ENCODE results near the gene GALR2. TPM values are rescaled to one million over a fixed set of nuclear protein-coding genes. Genes with fewer than 3 reads are reported as not detected.
A peak's percentile ranks its signal among the peaks of the same experiment; 100 is the strongest.

The GALR2 gene
- total RNA-seq, 1 donor from 2014 or later: 0.36 TPM

- Histone ChIP-seq H3K27ac (ENCODE audit: low read depth, low read length) (no peak overlapping the region), H3K4me2 (ENCODE audit: low read length) (no peak overlapping the region), H4K20me1 (ENCODE audit: insufficient read depth, low read length) (peaks cover 48% of the 10 kb centered on the region), H3K9ac (ENCODE audit: low read length) (no peak overlapping the region), H3K4me3 (ENCODE audit: insufficient read depth, low read depth, low read length) (no peak overlapping the region), H3K79me2 (ENCODE audit: insufficient read depth, low read length) (peaks cover 25% of the 10 kb centered on the region), H3K36me3 (ENCODE audit: insufficient read depth, low read length) (peaks cover 52% of the 10 kb centered on the region), H3K9me3 (ENCODE audit: insufficient read depth, low read depth, low read length) (no peaks in the 10 kb centered on the region), H3K27me3 (ENCODE audit: insufficient read depth, low read length) (no peaks in the 10 kb centered on the region), H3K4me1 (ENCODE audit: insufficient read depth, low read length) (no peaks in the 10 kb centered on the region), H2AFZ (ENCODE audit: low read depth, low read length) (no peak overlapping the region)
- no peak for FAIRE-seq
- Mint-ChIP-seq H3K36me3 (ENCODE audit: low read depth, unreplicated experiment) (peaks cover 17% of the 10 kb centered on the region), H3K27me3 (ENCODE audit: low read depth, unreplicated experiment) (no peaks in the 10 kb centered on the region), H3K4me3 (ENCODE audit: unreplicated experiment) (no peak overlapping the region), H3K27ac (ENCODE audit: unreplicated experiment) (no peak overlapping the region), H3K4me1 (ENCODE audit: low read depth, unreplicated experiment) (no peaks in the 10 kb centered on the region), H3K9me3 (ENCODE audit: unreplicated experiment) (no peaks in the 10 kb centered on the region)
- TF ChIP-seq, protein P1, sequence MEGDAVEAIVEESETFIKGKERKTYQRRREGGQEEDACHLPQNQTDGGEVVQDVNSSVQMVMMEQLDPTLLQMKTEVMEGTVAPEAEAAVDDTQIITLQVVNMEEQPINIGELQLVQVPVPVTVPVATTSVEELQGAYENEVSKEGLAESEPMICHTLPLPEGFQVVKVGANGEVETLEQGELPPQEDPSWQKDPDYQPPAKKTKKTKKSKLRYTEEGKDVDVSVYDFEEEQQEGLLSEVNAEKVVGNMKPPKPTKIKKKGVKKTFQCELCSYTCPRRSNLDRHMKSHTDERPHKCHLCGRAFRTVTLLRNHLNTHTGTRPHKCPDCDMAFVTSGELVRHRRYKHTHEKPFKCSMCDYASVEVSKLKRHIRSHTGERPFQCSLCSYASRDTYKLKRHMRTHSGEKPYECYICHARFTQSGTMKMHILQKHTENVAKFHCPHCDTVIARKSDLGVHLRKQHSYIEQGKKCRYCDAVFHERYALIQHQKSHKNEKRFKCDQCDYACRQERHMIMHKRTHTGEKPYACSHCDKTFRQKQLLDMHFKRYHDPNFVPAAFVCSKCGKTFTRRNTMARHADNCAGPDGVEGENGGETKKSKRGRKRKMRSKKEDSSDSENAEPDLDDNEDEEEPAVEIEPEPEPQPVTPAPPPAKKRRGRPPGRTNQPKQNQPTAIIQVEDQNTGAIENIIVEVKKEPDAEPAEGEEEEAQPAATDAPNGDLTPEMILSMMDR (IDR thresholded peaks at IDR 0.05; ENCODE audit: insufficient read depth, low read depth, low read length): no peak
- DNase-seq (ENCODE audit: low read depth): no peak
These were observed 10.6 kb upstream of the GALR2 start for GRCh38 chr17:76063875-76064546.

DNA sequence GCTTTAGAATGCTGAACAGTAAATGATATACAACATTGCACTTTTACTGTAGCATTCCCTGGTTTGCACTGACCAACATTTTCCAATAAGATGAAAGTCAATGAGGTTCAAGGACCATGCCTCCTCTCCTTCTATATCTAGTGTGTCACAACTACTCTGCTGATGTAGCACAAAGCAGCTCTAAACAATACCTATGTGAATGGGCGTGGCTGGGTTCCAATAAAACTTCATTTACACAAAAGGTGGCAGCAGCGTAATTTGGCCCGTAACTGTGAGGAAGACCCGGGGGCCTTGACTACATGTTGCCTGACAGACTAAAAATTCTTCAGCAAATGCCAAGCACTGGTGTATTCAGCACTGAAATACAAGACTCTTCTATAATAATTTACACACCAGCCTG is 8.8 kb upstream of the GALR2 start:
- Mint-ChIP-seq H3K27me3 (ENCODE audit: low read depth, unreplicated experiment) (no peaks in the 10 kb centered on the region), H3K4me1 (ENCODE audit: low read depth, unreplicated experiment) (peaks cover 1% of the 10 kb centered on the region), H3K36me3 (ENCODE audit: low read depth, unreplicated experiment) (peaks cover 12% of the 10 kb centered on the region), H3K27ac (ENCODE audit: unreplicated experiment) (no peak overlapping the region), H3K4me3 (ENCODE audit: unreplicated experiment) (no peak overlapping the region), H3K9me3 (ENCODE audit: unreplicated experiment) (no peaks in the 10 kb centered on the region)
- FAIRE-seq (no peak), DNase-seq (ENCODE audit: low read depth) (no peak)
- Histone ChIP-seq H4K20me1 (ENCODE audit: insufficient read depth, low read length) (peaks cover 56% of the 10 kb centered on the region), H3K27me3 (ENCODE audit: insufficient read depth, low read length) (no peaks in the 10 kb centered on the region), H3K9me3 (ENCODE audit: insufficient read depth, low read depth, low read length) (no peaks in the 10 kb centered on the region), H3K4me3 (ENCODE audit: insufficient read depth, low read depth, low read length) (no peak overlapping the region), H3K79me2 (ENCODE audit: insufficient read depth, low read length) (peaks cover 42% of the 10 kb centered on the region), H2AFZ (ENCODE audit: low read depth, low read length) (no peak overlapping the region), H3K4me1 (ENCODE audit: insufficient read depth, low read length) (peaks cover 2% of the 10 kb centered on the region), H3K27ac (ENCODE audit: low read depth, low read length) (no peak overlapping the region), H3K36me3 (ENCODE audit: insufficient read depth, low read length) (peaks cover 40% of the 10 kb centered on the region), H3K4me2 (ENCODE audit: low read length) (no peak overlapping the region), H3K9ac (ENCODE audit: low read length) (no peak overlapping the region)
- TF ChIP-seq, protein P1 (IDR thresholded peaks at IDR 0.05; ENCODE audit: insufficient read depth, low read depth, low read length): no peak
- TF ChIP-seq EZH2 (IDR thresholded peaks at IDR 0.05; ENCODE audit: insufficient read depth, low read length): no peak

- no peak for FAIRE-seq
- H2AFZ ChIP-seq (ENCODE audit: low read depth, low read length): peak overlapping the region; percentile 66
- H3K4me3 Mint-ChIP-seq (ENCODE audit: unreplicated experiment): peak overlapping the region; percentile 95
These were observed 2.9 kb upstream of the GALR2 start for GRCh38 chr17:76071531-76072147.

More at GRCh38 chr17:76071531-76072147, 2.9 kb upstream of the GALR2 start:
- peaks cover 39% of the 10 kb centered on the region for H4K20me1 ChIP-seq (ENCODE audit: insufficient read depth, low read length)
- H3K4me2 ChIP-seq (ENCODE audit: low read length): peak overlapping the region; percentile 89
- TF ChIP-seq, protein P1 (IDR thresholded peaks at IDR 0.05; ENCODE audit: insufficient read depth, low read depth, low read length): no peak
- TF ChIP-seq EZH2 (IDR thresholded peaks at IDR 0.05; ENCODE audit: insufficient read depth, low read length): no peak
- H3K9ac ChIP-seq (ENCODE audit: low read length): peak overlapping the region; percentile 94
- H3K27me3 ChIP-seq (ENCODE audit: insufficient read depth, low read length): peaks cover 31% of the 10 kb centered on the region
- Mint-ChIP-seq H3K9me3 (ENCODE audit: unreplicated experiment) (no peaks in the 10 kb centered on the region), H3K27me3 (ENCODE audit: low read depth, unreplicated experiment) (peaks cover 27% of the 10 kb centered on the region), H3K27ac (ENCODE audit: unreplicated experiment) (peak overlapping the region; percentile 95), H3K4me1 (ENCODE audit: low read depth, unreplicated experiment) (peaks cover 4% of the 10 kb centered on the region), H3K36me3 (ENCODE audit: low read depth, unreplicated experiment) (peaks cover 6% of the 10 kb centered on the region)
- H3K4me3 ChIP-seq (ENCODE audit: insufficient read depth, low read depth, low read length): peak overlapping the region; percentile 93
- H3K4me1 ChIP-seq (ENCODE audit: insufficient read depth, low read length): peaks cover 20% of the 10 kb centered on the region
- H3K9me3 ChIP-seq (ENCODE audit: insufficient read depth, low read depth, low read length): no peaks in the 10 kb centered on the region
- no peak for DNase-seq (ENCODE audit: low read depth)
- peaks cover 56% of the 10 kb centered on the region for H3K79me2 ChIP-seq (ENCODE audit: insufficient read depth, low read length)
- H3K27ac ChIP-seq (ENCODE audit: low read depth, low read length): peak overlapping the region; percentile 79
- peaks cover 8% of the 10 kb centered on the region for H3K36me3 ChIP-seq (ENCODE audit: insufficient read depth, low read length)
